Activated gamma-delta T cell treated with anti-CD3 and anti-CD28 coated beads, Interleukin-2, amount 50 U/mL, for 16 hours (primary cell): ENCODE measurements around the gene ABHD16A.

Source experiments
- DNase-seq: peaks from one replicate; pipeline ENCODE4 v3.0.0-alpha.2; 2020; ENCODE audit warnings: low read depth

Gene ABHD16A

DNA sequence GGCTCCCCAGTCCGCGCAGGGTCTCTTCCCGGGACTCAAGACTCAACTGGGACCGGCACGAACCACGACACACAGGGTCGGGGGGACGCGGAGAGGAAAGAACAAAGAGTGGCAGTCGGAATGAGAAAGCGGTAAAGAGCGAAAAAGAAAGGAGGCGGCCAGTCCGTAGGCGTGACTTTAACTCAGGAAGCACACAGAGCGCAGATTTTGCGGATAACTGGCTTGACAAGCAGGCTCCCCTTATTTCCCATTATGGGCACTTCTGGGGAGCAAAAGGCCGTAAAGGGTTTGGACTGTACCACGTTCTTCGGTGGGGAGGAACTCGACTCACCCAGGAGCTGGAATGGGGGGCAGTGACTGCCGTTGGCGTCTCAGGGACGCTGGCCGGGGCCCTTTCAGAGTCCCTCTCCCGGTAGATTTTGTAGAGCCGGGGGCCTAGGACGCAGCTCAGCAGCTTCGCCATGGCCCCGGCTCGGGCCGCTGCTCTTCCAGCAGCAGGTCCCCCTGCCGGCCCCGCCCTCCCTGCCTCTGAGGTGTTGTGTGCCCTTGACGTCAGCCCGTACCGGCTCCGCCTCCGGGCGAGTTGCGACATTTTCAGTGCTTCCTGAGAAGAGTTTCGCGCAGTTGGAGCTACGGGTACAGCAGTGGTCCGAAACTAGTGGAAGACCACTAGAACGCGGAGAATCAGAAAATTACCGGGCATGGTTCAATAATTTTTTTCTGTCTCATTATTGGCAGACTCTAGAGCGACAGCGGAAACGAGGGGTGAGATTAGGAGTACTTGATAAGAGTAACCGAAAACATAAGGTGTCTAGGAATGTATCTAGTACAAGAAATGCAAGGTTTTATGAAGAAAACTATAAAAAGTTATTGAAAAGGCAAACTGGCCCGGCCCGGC is at the start of gene ABHD16A:
Gene ABHD16A (minus strand): TSS at position 506 of the 898 bp plus-strand sequence. CDS start 43 bp downstream, at position 463.
- peak; percentile 95 for DNase-seq

GRCh38 chr6:31752739-31753319 is 49.7 kb upstream of the ABHD16A start:
- no peak for DNase-seq

GRCh38 chr6:31750411-31751022 is 47.4 kb upstream of the ABHD16A start:
- DNase-seq = no peak

DNA sequence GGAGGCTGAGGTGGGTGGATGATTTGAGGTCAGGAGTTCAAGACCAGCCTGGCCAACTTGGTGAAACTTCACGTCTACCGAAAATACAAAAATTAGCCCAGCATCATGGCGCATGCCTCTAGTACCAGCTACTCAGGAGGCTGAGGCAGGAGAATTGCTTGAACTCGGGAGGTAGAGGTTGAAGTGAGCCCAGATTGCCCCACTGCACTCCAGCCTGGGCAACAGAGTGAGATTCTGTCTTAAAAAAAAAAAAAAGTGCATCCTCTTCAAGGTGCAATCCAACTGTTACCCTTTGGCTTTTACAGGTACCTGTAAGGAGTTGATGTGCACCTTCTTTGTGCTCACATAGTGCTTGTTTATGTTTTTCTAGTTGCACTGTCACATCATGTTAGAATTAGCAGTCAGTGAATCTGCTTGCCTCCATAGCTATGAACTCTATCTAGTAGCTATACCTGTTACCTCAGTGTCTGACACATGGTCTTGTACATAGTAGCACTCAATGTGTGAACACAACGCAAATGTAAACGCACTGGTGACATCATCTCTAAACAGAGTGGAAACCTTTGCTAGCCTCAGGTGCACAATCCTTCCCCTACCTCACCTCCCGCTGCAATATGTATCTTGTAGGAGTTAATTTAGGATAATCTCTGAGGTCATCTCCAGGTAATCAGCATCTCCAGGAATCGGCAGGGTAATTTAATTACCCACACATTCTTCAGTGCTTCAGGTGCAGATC is 46.3 kb upstream of the ABHD16A start:
- no peak for DNase-seq

DNA sequence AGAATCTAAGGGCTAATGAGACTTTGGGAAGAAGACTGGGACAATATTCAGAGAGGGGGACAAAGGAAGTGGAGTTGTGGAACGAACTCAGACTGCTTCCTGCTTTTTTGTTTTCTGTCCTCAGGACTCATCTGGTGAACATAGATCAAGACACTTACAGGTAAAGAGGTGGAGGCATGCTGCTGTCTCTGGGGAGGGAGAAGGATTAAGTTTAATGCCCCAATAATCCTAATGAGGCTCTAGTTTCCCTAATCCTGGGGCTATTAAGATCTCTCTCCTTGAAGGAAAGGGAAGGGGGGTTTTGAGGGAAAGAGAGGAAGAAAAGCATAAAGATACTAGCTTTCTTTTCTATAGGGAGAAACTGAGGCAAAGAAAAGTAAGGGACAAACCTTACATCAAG is 41.3 kb upstream of the ABHD16A start:
- DNase-seq = no peak

GRCh38 chr6:31742894-31743293 is 39.8 kb upstream of the ABHD16A start:
- DNase-seq = no peak

DNA sequence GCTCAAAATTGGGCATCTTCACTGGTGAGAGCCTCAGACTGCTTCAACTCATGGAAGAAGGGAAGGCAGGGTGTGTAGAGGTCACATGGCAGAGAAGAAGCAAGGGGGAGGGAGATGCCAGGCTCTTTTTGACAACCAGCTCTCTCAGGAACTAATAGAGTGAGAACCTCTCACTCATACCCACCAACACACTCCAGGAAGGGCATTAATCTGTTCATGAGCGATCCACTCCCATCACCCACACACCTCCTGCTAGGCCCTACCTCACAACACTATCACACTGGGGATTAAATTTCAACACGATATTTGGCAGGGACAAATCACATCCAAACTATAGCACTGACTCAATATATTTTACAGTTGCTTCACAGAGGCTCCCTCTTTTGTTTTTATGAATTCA is 38.7 kb upstream of the ABHD16A start:
- DNase-seq = no peak

- no peak for DNase-seq
Observed at GRCh38 chr6:31740397-31741223, 37.5 kb upstream of the ABHD16A start.

DNA sequence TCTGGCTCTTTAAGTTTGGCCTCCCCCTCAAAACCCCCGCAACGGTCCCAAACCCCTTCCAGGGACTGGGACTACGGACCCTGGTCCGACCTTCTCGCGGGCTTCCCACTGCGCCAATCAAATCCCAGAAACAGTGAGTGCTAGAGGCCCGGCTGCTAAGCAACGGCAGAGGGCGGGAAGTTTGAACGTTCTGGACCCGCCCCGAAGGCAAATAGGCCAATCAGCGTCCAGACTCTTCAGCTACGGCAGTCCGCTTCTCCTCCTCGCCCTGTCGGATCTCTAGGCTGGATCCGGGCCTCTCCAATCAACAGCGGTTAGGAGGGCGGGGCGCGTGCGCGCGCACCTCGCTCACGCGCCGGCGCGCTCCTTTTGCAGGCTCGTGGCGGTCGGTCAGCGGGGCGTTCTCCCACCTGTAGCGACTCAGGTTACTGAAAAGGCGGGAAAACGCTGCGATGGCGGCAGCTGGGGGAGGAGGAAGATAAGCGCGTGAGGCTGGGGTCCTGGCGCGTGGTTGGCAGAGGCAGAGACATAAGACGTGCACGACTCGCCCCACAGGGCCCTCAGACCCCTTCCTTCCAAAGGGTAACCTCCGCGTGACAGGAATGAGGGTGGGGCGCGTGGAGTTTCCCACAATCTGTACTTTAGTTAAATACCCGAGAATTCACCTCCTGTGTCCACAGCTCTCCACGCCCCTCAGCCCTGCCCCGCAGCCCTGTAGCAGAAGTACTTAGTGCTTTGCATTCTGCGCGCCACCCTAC is 36.7 kb upstream of the ABHD16A start, which contains the start of gene MSH5:
Gene MSH5 (plus strand): TSS at position 367 of the 758 bp plus-strand sequence. CDS start 462 bp downstream, outside the sequence.
- peak; percentile 91 for DNase-seq

DNA sequence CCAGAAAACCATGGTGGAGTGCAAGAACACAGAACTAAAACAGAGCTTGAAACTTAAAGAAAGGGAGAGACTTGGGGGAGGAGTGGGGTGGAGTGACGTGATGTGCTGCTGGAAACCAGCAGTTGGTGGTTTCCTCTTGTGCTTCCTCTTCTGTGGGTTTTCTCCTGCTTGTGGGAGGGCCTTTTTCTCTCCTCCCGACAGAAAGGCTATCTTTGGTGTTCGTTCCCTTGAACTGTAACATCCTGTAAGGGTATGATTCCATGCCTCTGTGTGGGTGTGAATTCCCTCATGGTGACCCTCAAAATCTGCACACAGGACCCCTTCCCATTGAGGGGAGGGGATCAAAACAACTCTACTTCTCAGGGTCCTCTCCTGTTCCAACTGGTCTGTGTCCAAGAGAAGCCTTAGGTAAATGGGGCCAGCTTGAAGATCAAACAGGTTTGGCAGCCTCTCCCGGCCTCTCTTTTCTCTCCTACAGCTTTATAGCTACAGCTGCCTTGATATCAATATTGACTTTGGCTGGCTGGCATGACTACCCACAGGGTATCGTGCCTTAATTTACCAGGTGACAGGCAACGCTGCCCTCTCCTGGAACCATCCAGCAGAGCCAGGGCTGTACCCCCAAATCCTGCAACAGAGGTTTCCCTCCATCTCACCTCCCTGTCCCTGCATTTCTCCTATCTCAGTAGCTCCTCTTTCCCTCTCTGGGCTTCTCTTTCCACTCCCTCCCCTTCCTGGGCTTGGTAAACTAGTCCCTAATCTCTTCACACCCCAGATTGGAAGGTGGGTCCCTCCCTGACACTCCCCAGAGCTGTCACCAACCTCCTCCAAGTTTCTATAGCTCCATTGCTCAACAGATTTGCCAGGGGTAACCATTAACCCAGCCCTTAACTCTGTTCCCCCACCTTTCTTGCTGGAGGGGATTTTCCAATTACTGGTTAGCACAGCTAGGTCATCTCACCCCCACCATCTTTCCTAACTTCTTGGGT is 35.2 kb upstream of the ABHD16A start:
- peak; percentile 39 for DNase-seq

- DNase-seq = no peak
Observed at GRCh38 chr6:31737315-31737990, 34.3 kb upstream of the ABHD16A start.

GRCh38 chr6:31736768-31737314 is 33.7 kb upstream of the ABHD16A start:
- DNase-seq = no peak

DNA sequence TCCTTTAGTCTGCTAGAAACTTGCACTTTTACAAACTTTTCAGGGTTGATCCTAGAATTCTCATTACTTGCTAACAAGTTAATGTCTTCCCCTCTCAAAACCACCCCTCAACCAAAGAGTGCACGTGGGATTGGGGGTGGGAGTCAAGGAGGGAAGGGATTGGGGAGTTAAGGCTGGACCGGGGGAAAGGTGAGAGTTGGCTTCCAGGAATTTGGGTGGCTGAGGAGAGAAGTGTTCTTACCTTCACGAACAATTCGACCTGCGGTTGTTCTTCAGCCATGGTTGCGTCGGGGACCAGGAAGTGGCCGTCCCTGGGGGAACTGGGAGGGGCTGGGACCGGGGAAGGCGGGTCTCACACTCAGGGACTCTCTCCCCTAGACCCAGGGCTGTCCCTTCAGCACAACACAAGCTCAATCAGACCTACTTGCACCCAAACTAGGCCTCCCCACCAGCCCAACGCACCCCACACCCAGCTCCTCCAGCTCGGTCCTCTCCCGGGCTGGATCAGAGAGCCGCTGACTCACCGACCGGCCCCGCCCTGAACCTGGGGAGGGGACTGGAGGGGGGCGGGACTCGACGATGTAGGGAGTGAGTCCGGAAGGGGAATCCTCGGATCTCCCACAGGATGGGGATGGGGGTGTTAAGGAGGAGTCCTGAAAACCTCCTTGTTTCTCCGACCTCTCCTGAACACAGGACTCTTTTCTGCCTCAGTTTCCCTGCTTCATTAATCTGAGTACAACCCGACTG is 33.1 kb upstream of the ABHD16A start, which contains the start of gene CLIC1:
Gene CLIC1 (minus strand): TSS at position 510 of the 747 bp plus-strand sequence. CDS start 230 bp downstream, at position 280.
- DNase-seq = peak; percentile 44

GRCh38 chr6:31734821-31735406 is 31.8 kb upstream of the ABHD16A start:
- DNase-seq = peak; percentile 42

GRCh38 chr6:31734247-31734820 is 31.2 kb upstream of the ABHD16A start:
- DNase-seq = no peak

DNA sequence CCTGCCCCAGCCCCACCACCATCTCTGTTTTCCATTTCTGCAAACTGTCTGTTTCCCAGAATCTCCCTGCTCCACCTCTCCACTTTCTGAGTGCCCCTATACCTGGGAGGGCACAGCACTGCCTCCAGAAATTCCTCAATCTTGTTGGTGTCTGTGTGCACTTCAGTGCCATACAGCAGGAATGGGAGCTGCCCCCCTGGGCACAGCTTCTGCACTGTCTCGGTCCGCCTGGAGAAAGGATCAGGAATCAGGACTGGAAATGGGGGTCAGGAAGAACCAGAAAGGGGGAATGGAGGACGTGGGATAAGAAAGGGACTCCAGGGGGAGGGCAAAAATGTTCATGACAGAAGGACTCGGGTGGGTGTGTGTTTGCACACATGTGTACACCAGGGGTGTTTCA is 30.6 kb upstream of the ABHD16A start:
- no peak for DNase-seq

- no peak for DNase-seq
Observed at GRCh38 chr6:31732029-31732428, 28.9 kb upstream of the ABHD16A start.
